ENCODE results near the gene SRSF5.

DNA sequence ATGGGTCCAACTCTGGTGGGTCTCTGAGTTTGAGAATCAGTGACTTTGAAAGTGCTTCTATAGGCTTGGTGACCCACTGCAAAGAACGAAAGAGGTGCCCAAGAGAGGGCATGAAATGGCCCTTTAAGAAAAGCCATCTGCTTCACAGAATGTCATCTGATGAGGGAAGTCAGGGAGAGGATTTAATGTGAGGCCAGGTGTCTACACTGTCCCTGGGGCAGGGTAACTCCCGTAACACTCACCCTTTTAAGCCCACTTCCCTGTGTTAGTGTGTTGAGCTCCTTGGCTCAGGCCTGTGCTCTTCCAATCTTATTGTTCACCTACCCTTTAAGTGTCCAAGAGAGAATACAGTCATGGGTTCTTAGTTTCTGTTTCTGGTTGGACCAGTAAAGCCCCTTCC, 16.4 kb upstream of the SRSF5 start:
- no peak for TF ChIP-seq ESRRA (CRISPR knock-in tag; IDR thresholded peaks at IDR 0.05; ENCODE audit: borderline replicate concordance)
- TF ChIP-seq CTCF (IDR thresholded peaks at IDR 0.05) = no peak
- TF ChIP-seq, protein P1, sequence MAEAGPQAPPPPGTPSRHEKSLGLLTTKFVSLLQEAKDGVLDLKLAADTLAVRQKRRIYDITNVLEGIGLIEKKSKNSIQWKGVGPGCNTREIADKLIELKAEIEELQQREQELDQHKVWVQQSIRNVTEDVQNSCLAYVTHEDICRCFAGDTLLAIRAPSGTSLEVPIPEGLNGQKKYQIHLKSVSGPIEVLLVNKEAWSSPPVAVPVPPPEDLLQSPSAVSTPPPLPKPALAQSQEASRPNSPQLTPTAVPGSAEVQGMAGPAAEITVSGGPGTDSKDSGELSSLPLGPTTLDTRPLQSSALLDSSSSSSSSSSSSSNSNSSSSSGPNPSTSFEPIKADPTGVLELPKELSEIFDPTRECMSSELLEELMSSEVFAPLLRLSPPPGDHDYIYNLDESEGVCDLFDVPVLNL (CRISPR knock-in tag; IDR thresholded peaks at IDR 0.05; ENCODE audit: borderline replicate concordance, low read depth) = no peak
- no peak for TF ChIP-seq ZNF121 (CRISPR knock-in tag; IDR thresholded peaks at IDR 0.05)
- TF ChIP-seq, protein P2, sequence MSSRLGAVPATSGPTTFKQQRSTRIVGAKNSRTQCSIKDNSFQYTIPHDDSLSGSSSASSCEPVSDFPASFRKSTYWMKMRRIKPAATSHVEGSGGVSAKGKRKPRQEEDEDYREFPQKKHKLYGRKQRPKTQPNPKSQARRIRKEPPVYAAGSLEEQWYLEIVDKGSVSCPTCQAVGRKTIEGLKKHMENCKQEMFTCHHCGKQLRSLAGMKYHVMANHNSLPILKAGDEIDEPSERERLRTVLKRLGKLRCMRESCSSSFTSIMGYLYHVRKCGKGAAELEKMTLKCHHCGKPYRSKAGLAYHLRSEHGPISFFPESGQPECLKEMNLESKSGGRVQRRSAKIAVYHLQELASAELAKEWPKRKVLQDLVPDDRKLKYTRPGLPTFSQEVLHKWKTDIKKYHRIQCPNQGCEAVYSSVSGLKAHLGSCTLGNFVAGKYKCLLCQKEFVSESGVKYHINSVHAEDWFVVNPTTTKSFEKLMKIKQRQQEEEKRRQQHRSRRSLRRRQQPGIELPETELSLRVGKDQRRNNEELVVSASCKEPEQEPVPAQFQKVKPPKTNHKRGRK (CRISPR knock-in tag; IDR thresholded peaks at IDR 0.05; ENCODE audit: borderline replicate concordance) = no peak
- TF ChIP-seq ATF6 (CRISPR knock-in tag; IDR thresholded peaks at IDR 0.05) = no peak
- TF ChIP-seq AFF4 (CRISPR knock-in tag; IDR thresholded peaks at IDR 0.05; ENCODE audit: borderline replicate concordance) = no peak
- no peak for TF ChIP-seq ATF3 (CRISPR knock-in tag; conservative IDR thresholded peaks at IDR 0.05)
- no peak for TF ChIP-seq IRF2 (CRISPR knock-in tag; IDR thresholded peaks at IDR 0.05; ENCODE audit: borderline replicate concordance, low read depth)
